ENCODE results near the gene OCEL1.

GRCh38 chr19:17194608-17195007 is 31.4 kb upstream of the OCEL1 start:
- TF ChIP-seq, protein P1, sequence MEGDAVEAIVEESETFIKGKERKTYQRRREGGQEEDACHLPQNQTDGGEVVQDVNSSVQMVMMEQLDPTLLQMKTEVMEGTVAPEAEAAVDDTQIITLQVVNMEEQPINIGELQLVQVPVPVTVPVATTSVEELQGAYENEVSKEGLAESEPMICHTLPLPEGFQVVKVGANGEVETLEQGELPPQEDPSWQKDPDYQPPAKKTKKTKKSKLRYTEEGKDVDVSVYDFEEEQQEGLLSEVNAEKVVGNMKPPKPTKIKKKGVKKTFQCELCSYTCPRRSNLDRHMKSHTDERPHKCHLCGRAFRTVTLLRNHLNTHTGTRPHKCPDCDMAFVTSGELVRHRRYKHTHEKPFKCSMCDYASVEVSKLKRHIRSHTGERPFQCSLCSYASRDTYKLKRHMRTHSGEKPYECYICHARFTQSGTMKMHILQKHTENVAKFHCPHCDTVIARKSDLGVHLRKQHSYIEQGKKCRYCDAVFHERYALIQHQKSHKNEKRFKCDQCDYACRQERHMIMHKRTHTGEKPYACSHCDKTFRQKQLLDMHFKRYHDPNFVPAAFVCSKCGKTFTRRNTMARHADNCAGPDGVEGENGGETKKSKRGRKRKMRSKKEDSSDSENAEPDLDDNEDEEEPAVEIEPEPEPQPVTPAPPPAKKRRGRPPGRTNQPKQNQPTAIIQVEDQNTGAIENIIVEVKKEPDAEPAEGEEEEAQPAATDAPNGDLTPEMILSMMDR (IDR thresholded peaks at IDR 0.05): no peak
- TF ChIP-seq POLR2A (IDR thresholded peaks at IDR 0.05): no peak
